ENCODE data around the gene HSPA12A. TPM values are rescaled to one million over a fixed set of nuclear protein-coding genes. Genes with fewer than 3 reads are reported as not detected.

HSPA12A gene
- total RNA-seq, 5 donors from 2014 or later (not counting 1 experiment from before 2014, with no cell fraction given) = 0.26 to 0.89 (median 0.53) TPM

- Histone ChIP-seq H3K4me3 (ENCODE audit: control insufficient read depth in 1 of 2, extremely low read depth in 1 of 2, low read length in 1 of 2) (no peak overlapping the region), H3K27me3 (replicated peaks in 1 of 2; ENCODE audit: control insufficient read depth in 2 of 2, extremely low read depth in 1 of 2, insufficient read depth in 2 of 2, low read length in 1 of 2) (peaks cover 0 to 34% of the 10 kb centered on the region in 2 experiments), H3K27ac (ENCODE audit: low read length) (no peak overlapping the region), H3K36me3 (ENCODE audit: control insufficient read depth in 2 of 2, extremely low read depth in 1 of 2, insufficient read depth in 1 of 2, low read length in 1 of 2) (no peaks in the 10 kb centered on the region), H3K9me3 (no peaks in the 10 kb centered on the region), H3K4me1 (ENCODE audit: control insufficient read depth in 1 of 2, extremely low read depth in 1 of 2, insufficient read depth in 2 of 2, low read length in 2 of 2) (no peaks in the 10 kb centered on the region)
- ATAC-seq (replicated peaks in 1 of 4) = no peak
- POLR2A ChIA-PET = no interaction called here
- no peak for DNase-seq
- no peak overlapping the region for H3K4me3 Mint-ChIP-seq
- peaks cover 43 to 57% of the 10 kb centered on the region in 2 donors for H3K27me3 Mint-ChIP-seq
- H3K36me3 Mint-ChIP-seq = no peaks in the 10 kb centered on the region
- H3K4me1 Mint-ChIP-seq = no peaks in the 10 kb centered on the region
- no peaks in the 10 kb centered on the region for H3K9me3 Mint-ChIP-seq
- CTCF ChIA-PET = no interaction called here
- WGBS (ENCODE audit: insufficient coverage) = 85% methylated on average over 9 of the region's 9 CpGs
- H3K27ac Mint-ChIP-seq = no peak overlapping the region
Measured at GRCh38 chr10:116702165-116702564, 40.2 kb downstream of the HSPA12A start.

DNA sequence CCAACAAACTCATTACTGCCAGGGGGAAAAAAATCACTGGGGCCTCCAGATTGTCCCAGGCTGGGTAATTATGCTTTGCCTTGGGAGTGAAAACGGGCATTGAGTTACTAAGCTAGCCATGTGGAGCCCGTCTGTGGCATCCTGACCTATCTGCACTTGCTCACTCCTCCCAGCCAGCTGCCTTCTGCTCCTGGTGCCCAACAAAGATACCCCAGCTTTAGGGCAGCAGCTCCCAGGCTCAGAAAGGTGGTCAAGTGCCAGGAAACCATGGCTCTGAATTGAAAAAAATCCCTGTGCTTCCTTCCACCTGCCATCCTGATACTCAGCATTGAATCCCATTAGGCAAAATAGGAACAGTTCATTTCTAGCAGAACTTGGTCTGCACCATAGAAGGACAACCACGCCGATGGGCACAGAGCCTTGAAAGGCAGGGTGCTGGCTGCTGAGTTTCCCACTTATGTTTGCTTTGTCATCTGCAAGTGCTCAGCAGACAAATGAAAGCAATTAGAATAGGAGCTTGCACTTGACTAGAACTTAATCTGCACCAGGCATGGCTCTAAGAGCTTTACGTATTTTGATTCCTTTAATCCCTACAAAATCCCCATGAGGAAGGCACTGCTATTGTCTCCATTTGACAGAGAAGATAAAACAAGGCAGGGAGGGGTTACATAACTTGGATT is 42.8 kb downstream of the HSPA12A start:
- Histone ChIP-seq H3K27me3 (replicated peaks in 1 of 2; ENCODE audit: control insufficient read depth in 2 of 2, extremely low read depth in 1 of 2, insufficient read depth in 2 of 2, low read length in 1 of 2) (peaks cover 0 to 26% of the 10 kb centered on the region in 2 experiments), H3K9me3 (no peaks in the 10 kb centered on the region), H3K27ac (ENCODE audit: low read length) (no peak overlapping the region), H3K4me1 (ENCODE audit: control insufficient read depth in 1 of 2, extremely low read depth in 1 of 2, insufficient read depth in 2 of 2, low read length in 2 of 2) (no peaks in the 10 kb centered on the region), H3K4me3 (ENCODE audit: control insufficient read depth in 1 of 2, extremely low read depth in 1 of 2, low read length in 1 of 2) (no peak overlapping the region), H3K36me3 (ENCODE audit: control insufficient read depth in 2 of 2, extremely low read depth in 1 of 2, insufficient read depth in 1 of 2, low read length in 1 of 2) (no peaks in the 10 kb centered on the region)
- Mint-ChIP-seq H3K4me3 (no peak overlapping the region), H3K4me1 (no peaks in the 10 kb centered on the region), H3K36me3 (no peaks in the 10 kb centered on the region), H3K27ac (no peak overlapping the region), H3K9me3 (no peaks in the 10 kb centered on the region), H3K27me3 (peaks cover 45 to 60% of the 10 kb centered on the region in 2 donors)
- ATAC-seq (replicated peaks in 1 of 4) (no peak), DNase-seq (no peak)
- 78% methylated on average over 2 of the region's 5 CpGs for WGBS (ENCODE audit: insufficient coverage)
- CTCF ChIA-PET = no interaction called here
- POLR2A ChIA-PET = no interaction called here

GRCh38 chr10:116699049-116699448 is 43.3 kb downstream of the HSPA12A start:
- Mint-ChIP-seq H3K36me3 (no peaks in the 10 kb centered on the region), H3K9me3 (no peaks in the 10 kb centered on the region), H3K4me3 (no peak overlapping the region), H3K4me1 (no peaks in the 10 kb centered on the region), H3K27ac (no peak overlapping the region), H3K27me3 (peaks cover 49 to 61% of the 10 kb centered on the region in 2 donors)
- Histone ChIP-seq H3K27ac (ENCODE audit: low read length) (no peak overlapping the region), H3K36me3 (ENCODE audit: control insufficient read depth in 2 of 2, extremely low read depth in 1 of 2, insufficient read depth in 1 of 2, low read length in 1 of 2) (no peaks in the 10 kb centered on the region), H3K4me1 (ENCODE audit: control insufficient read depth in 1 of 2, extremely low read depth in 1 of 2, insufficient read depth in 2 of 2, low read length in 2 of 2) (no peaks in the 10 kb centered on the region), H3K9me3 (no peaks in the 10 kb centered on the region), H3K4me3 (ENCODE audit: control insufficient read depth in 1 of 2, extremely low read depth in 1 of 2, low read length in 1 of 2) (no peak overlapping the region), H3K27me3 (replicated peaks in 1 of 2; ENCODE audit: control insufficient read depth in 2 of 2, extremely low read depth in 1 of 2, insufficient read depth in 2 of 2, low read length in 1 of 2) (peaks cover 0 to 29% of the 10 kb centered on the region in 2 experiments)
- DNase-seq (no peak), ATAC-seq (replicated peaks in 1 of 4) (no peak)
- POLR2A ChIA-PET = no interaction called here
- CTCF ChIA-PET = no interaction called here
- 77% methylated on average over 6 of the region's 9 CpGs for WGBS (ENCODE audit: insufficient coverage)

GRCh38 chr10:116698364-116698763 is 44.0 kb downstream of the HSPA12A start:
- Mint-ChIP-seq H3K9me3 (no peaks in the 10 kb centered on the region), H3K4me1 (no peaks in the 10 kb centered on the region), H3K36me3 (no peaks in the 10 kb centered on the region), H3K4me3 (no peak overlapping the region), H3K27me3 (peaks cover 49 to 63% of the 10 kb centered on the region in 2 donors), H3K27ac (no peak overlapping the region)
- Histone ChIP-seq H3K9me3 (no peaks in the 10 kb centered on the region), H3K36me3 (ENCODE audit: control insufficient read depth in 2 of 2, extremely low read depth in 1 of 2, insufficient read depth in 1 of 2, low read length in 1 of 2) (no peaks in the 10 kb centered on the region), H3K27ac (ENCODE audit: low read length) (no peak overlapping the region), H3K4me3 (ENCODE audit: control insufficient read depth in 1 of 2, extremely low read depth in 1 of 2, low read length in 1 of 2) (no peak overlapping the region), H3K27me3 (replicated peaks in 1 of 2; ENCODE audit: control insufficient read depth in 2 of 2, extremely low read depth in 1 of 2, insufficient read depth in 2 of 2, low read length in 1 of 2) (peaks cover 0 to 26% of the 10 kb centered on the region in 2 experiments), H3K4me1 (ENCODE audit: control insufficient read depth in 1 of 2, extremely low read depth in 1 of 2, insufficient read depth in 2 of 2, low read length in 2 of 2) (no peaks in the 10 kb centered on the region)
- WGBS (ENCODE audit: insufficient coverage) = 89% methylated on average over 9 of the region's 9 CpGs
- CTCF ChIA-PET = no interaction called here
- ATAC-seq (replicated peaks in 1 of 4) (no peak), DNase-seq (no peak)
- POLR2A ChIA-PET = no interaction called here

DNA sequence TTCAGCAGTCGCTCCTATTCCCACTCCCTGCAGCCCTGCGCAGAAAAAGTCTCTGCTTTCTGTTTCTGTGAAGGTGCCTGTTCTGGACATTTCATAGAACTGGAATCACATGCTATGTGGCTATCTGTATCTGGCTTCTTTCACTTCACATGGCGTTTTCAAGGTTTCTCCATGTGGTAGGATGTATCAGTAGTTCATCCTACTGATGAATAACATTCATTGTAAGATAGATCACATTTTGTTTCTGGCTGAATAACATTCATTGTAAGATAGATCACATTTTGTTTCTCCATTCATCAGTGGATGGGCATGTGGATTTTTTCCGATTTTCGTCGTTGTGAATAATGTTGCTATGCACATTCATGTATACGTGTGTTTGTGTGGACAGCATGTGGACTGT is 44.5 kb downstream of the HSPA12A start:
- H3K27me3 Mint-ChIP-seq = peaks cover 44 to 61% of the 10 kb centered on the region in 2 donors
- no peaks in the 10 kb centered on the region for H3K36me3 Mint-ChIP-seq
- Histone ChIP-seq H3K4me3 (ENCODE audit: control insufficient read depth in 1 of 2, extremely low read depth in 1 of 2, low read length in 1 of 2) (no peak overlapping the region), H3K4me1 (ENCODE audit: control insufficient read depth in 1 of 2, extremely low read depth in 1 of 2, insufficient read depth in 2 of 2, low read length in 2 of 2) (no peaks in the 10 kb centered on the region), H3K9me3 (no peaks in the 10 kb centered on the region), H3K36me3 (ENCODE audit: control insufficient read depth in 2 of 2, extremely low read depth in 1 of 2, insufficient read depth in 1 of 2, low read length in 1 of 2) (no peaks in the 10 kb centered on the region), H3K27ac (ENCODE audit: low read length) (no peak overlapping the region), H3K27me3 (replicated peaks in 1 of 2; ENCODE audit: control insufficient read depth in 2 of 2, extremely low read depth in 1 of 2, insufficient read depth in 2 of 2, low read length in 1 of 2) (peaks cover 0 to 26% of the 10 kb centered on the region in 2 experiments)
- no peak overlapping the region for H3K27ac Mint-ChIP-seq
- ChIA-PET POLR2A (no interaction called here), CTCF (no interaction called here)
- no peak overlapping the region for H3K4me3 Mint-ChIP-seq
- no peak for ATAC-seq (replicated peaks in 1 of 4)
- H3K9me3 Mint-ChIP-seq = no peaks in the 10 kb centered on the region
- DNase-seq = no peak
- WGBS (ENCODE audit: insufficient coverage) = 100% methylated on average over 3 of the region's 7 CpGs
- no peaks in the 10 kb centered on the region for H3K4me1 Mint-ChIP-seq

DNA sequence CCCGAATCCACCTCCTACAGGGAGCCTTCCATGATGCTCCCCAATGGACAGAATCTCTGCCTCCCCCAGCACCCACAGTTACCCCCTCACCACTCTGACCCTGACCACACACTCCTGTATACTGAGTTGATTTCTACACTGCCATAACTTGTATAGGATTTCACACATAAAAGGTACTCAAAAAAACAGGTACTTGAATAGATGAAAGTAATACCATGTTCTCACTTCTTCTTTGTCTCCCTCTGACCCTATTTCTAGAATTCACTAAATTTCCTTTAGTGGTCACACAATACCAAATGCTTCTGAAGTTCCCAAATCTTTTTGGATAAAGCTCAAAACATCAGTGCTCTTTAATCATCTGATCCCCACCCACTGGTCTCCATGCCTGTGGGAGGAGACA is 45.4 kb downstream of the HSPA12A start:
- DNase-seq = no peak
- Histone ChIP-seq H3K36me3 (ENCODE audit: control insufficient read depth in 2 of 2, extremely low read depth in 1 of 2, insufficient read depth in 1 of 2, low read length in 1 of 2) (no peaks in the 10 kb centered on the region), H3K4me3 (ENCODE audit: control insufficient read depth in 1 of 2, extremely low read depth in 1 of 2, low read length in 1 of 2) (no peak overlapping the region), H3K9me3 (no peaks in the 10 kb centered on the region), H3K27me3 (replicated peaks in 1 of 2; ENCODE audit: control insufficient read depth in 2 of 2, extremely low read depth in 1 of 2, insufficient read depth in 2 of 2, low read length in 1 of 2) (peaks cover 0 to 24% of the 10 kb centered on the region in 2 experiments), H3K27ac (ENCODE audit: low read length) (no peak overlapping the region), H3K4me1 (ENCODE audit: control insufficient read depth in 1 of 2, extremely low read depth in 1 of 2, insufficient read depth in 2 of 2, low read length in 2 of 2) (no peaks in the 10 kb centered on the region)
- WGBS (ENCODE audit: insufficient coverage) = 71% methylated on average over 1 of the region's 1 CpG
- POLR2A ChIA-PET = no interaction called here
- H3K4me1 Mint-ChIP-seq = no peaks in the 10 kb centered on the region
- ATAC-seq (replicated peaks in 1 of 4) = no peak
- H3K36me3 Mint-ChIP-seq = no peaks in the 10 kb centered on the region
- CTCF ChIA-PET = interaction anchor here (0.6 kb wide), 2 partner anchors 64 to 77 kb away, joined by 3 to 6 read pairs; no protein-coding TSS in a partner anchor
- no peak overlapping the region for H3K4me3 Mint-ChIP-seq
- H3K9me3 Mint-ChIP-seq = no peaks in the 10 kb centered on the region
- H3K27me3 Mint-ChIP-seq = peaks cover 41 to 63% of the 10 kb centered on the region in 2 donors
- H3K27ac Mint-ChIP-seq = no peak overlapping the region

GRCh38 chr10:116694927-116695268 is 47.5 kb downstream of the HSPA12A start:
- Mint-ChIP-seq H3K9me3 (no peaks in the 10 kb centered on the region), H3K4me3 (no peak overlapping the region), H3K27ac (no peak overlapping the region), H3K36me3 (no peaks in the 10 kb centered on the region), H3K4me1 (no peaks in the 10 kb centered on the region), H3K27me3 (peaks cover 45 to 67% of the 10 kb centered on the region in 2 donors)
- ATAC-seq (replicated peaks in 1 of 4) = no peak
- Histone ChIP-seq H3K27me3 (replicated peaks in 1 of 2; ENCODE audit: control insufficient read depth in 2 of 2, extremely low read depth in 1 of 2, insufficient read depth in 2 of 2, low read length in 1 of 2) (peaks cover 0 to 25% of the 10 kb centered on the region in 2 experiments), H3K36me3 (ENCODE audit: control insufficient read depth in 2 of 2, extremely low read depth in 1 of 2, insufficient read depth in 1 of 2, low read length in 1 of 2) (no peaks in the 10 kb centered on the region), H3K27ac (ENCODE audit: low read length) (no peak overlapping the region), H3K4me3 (ENCODE audit: control insufficient read depth in 1 of 2, extremely low read depth in 1 of 2, low read length in 1 of 2) (no peak overlapping the region), H3K9me3 (no peaks in the 10 kb centered on the region), H3K4me1 (ENCODE audit: control insufficient read depth in 1 of 2, extremely low read depth in 1 of 2, insufficient read depth in 2 of 2, low read length in 2 of 2) (no peaks in the 10 kb centered on the region)
- POLR2A ChIA-PET = no interaction called here
- 38% methylated on average over 1 of the region's 3 CpGs for WGBS (ENCODE audit: insufficient coverage)
- CTCF ChIA-PET = no interaction called here
- no peak for DNase-seq
